HEK293T (cell line): ENCODE results near the gene FLNB.
"Not testable (repeated sequence)": the region's sequence is repeated elsewhere in the genome, so short reads cannot be mapped to it uniquely, and the experiment has no call there.

Experiments
- CTCF ChIA-PET: fragments of 350-600 bp; formaldehyde crosslinking; extraction: SDS; loops from one replicate; lab custom pipeline; 2021; ENCODE audit warnings: antibody characterized with exemption, inconsistent platforms; lab: Yijun Ruan, JAX
- POLR2A ChIA-PET: fragments of 350-600 bp; formaldehyde crosslinking; extraction: SDS; loops from one replicate; lab custom pipeline; 2020; ENCODE audit warnings: antibody characterized with exemption, inconsistent platforms; lab: Yijun Ruan, JAX
- DNase-seq: peaks from one replicate; pipeline ENCODE4 v3.0.0; 2012; ENCODE audit warnings: mixed read lengths; ENCODE audit errors: extremely low spot score
- ARNT ChIP-seq: fragments of 450-650 bp; IDR thresholded peaks from 2 replicates; pipeline ENCODE4 v1.6.1; 2017; ENCODE audit warnings: mild to moderate bottlenecking
- BHLHE40 ChIP-seq: fragments of 450-650 bp; IDR thresholded peaks from 2 replicates; pipeline ENCODE4 v1.6.1; 2016; ENCODE audit warnings: mild to moderate bottlenecking, moderate library complexity, borderline replicate concordance
- CTBP1 ChIP-seq: fragments of 450-650 bp; IDR thresholded peaks from 2 replicates; pipeline ENCODE4 v1.6.1; 2016; ENCODE audit warnings: borderline replicate concordance
- ELF4 ChIP-seq: fragments of 450-650 bp; IDR thresholded peaks from 2 replicates; pipeline ENCODE4 v1.6.1; 2017; ENCODE audit warnings: antibody characterized with exemption
- FOXA1 ChIP-seq: fragments of 450-650 bp; IDR thresholded peaks from 2 replicates; pipeline ENCODE4 v1.6.1; 2016; ENCODE audit warnings: mild to moderate bottlenecking
- FOXK2 ChIP-seq: fragments of 450-650 bp; IDR thresholded peaks from 2 replicates; pipeline ENCODE4 v1.6.1; 2016; ENCODE audit warnings: mild to moderate bottlenecking
- FOXM1 ChIP-seq: fragments of 450-650 bp; IDR thresholded peaks from 2 replicates; pipeline ENCODE4 v1.6.1; 2017; ENCODE audit warnings: mild to moderate bottlenecking, borderline replicate concordance
- HDGF ChIP-seq: fragments of 450-650 bp; IDR thresholded peaks from 2 replicates; pipeline ENCODE4 v1.6.1; 2017; ENCODE audit warnings: antibody characterized with exemption, borderline replicate concordance
- L3MBTL2 ChIP-seq: fragments of 450-650 bp; conservative IDR thresholded peaks from 2 replicates; pipeline ENCODE4 v1.6.1; 2016; ENCODE audit warnings: mild to moderate bottlenecking
- LEF1 ChIP-seq: fragments of 450-650 bp; IDR thresholded peaks from 2 replicates; pipeline ENCODE4 v1.6.1; 2017; ENCODE audit warnings: mild to moderate bottlenecking, borderline replicate concordance
- NFRKB ChIP-seq: fragments of 450-650 bp; IDR thresholded peaks from 2 replicates; pipeline ENCODE4 v1.6.1; 2016; ENCODE audit warnings: mild to moderate bottlenecking, moderate library complexity
- PKNOX1 ChIP-seq: fragments of 450-650 bp; IDR thresholded peaks from 2 replicates; pipeline ENCODE4 v1.6.1; 2016
- SP1 ChIP-seq: fragments of 450-650 bp; IDR thresholded peaks from 2 replicates; pipeline ENCODE4 v1.6.1; 2017
- SUZ12 ChIP-seq: fragments of 450-650 bp; IDR thresholded peaks from 2 replicates; pipeline ENCODE4 v1.6.1; 2016; ENCODE audit warnings: mild to moderate bottlenecking
- TARDBP ChIP-seq: fragments of 450-650 bp; IDR thresholded peaks from 2 replicates; pipeline ENCODE4 v1.6.1; 2016
- ZNF384 ChIP-seq: fragments of 450-650 bp; IDR thresholded peaks from 2 replicates; pipeline ENCODE4 v1.6.1; 2016

FLNB gene

GRCh38 chr3:58052373-58053273, 44.4 kb downstream of the FLNB start:
- CTCF ChIA-PET, result interaction anchor here (1.3 kb wide), 1 partner anchor 12 kb away, joined by 4 read pairs; no protein-coding TSS in a partner anchor
- no peak for TF ChIP-seq BHLHE40
- no peak for TF ChIP-seq ZNF384
- TF ChIP-seq TARDBP, result no peak
- no peak for TF ChIP-seq FOXK2
- no peak for TF ChIP-seq HDGF
- no peak for TF ChIP-seq ELF4
- TF ChIP-seq NFRKB, result no peak
- TF ChIP-seq PKNOX1, result no peak
- TF ChIP-seq SUZ12, result no peak
- no peak for TF ChIP-seq SP1
- no peak for TF ChIP-seq CTBP1
- no peak for TF ChIP-seq FOXA1
- POLR2A ChIA-PET, result interaction anchor here (0.6 to 1.5 kb wide), 3 partner anchors 9 to 100 kb away, joined by 3 to 4 read pairs (median 3); no protein-coding TSS in a partner anchor
- DNase-seq, result no peak

GRCh38 chr3:58054652-58055051, 46.4 kb downstream of the FLNB start:
- no peak for DNase-seq
- TF ChIP-seq BHLHE40 (no peak), TARDBP (no peak), FOXA1 (no peak)
- ChIA-PET POLR2A (no interaction called here), CTCF (no interaction called here)

- TF ChIP-seq ARNT, result no peak
- TF ChIP-seq FOXA1, result no peak
- TF ChIP-seq TARDBP, result no peak
- TF ChIP-seq NFRKB, result no peak
- TF ChIP-seq L3MBTL2, result no peak
- no peak for TF ChIP-seq ELF4
- no peak for TF ChIP-seq SUZ12
- no peak for TF ChIP-seq LEF1
- no peak for TF ChIP-seq HDGF
- no peak for TF ChIP-seq BHLHE40
- no peak for TF ChIP-seq FOXK2
- no peak for TF ChIP-seq SP1
- no peak for TF ChIP-seq ZNF384
- TF ChIP-seq FOXM1, result no peak
- TF ChIP-seq PKNOX1, result no peak
- no peak for TF ChIP-seq CTBP1
- CTCF ChIA-PET, result no interaction called here
- POLR2A ChIA-PET, result no interaction called here
- DNase-seq, result no peak
Measured at GRCh38 chr3:58055314-58055713, 47.1 kb downstream of the FLNB start.

GRCh38 chr3:58055891-58056290, 47.7 kb downstream of the FLNB start:
- DNase-seq, POLR2A ChIA-PET, CTCF ChIA-PET: not testable (repeated sequence)

GRCh38 chr3:58058361-58059263, 50.4 kb downstream of the FLNB start:
- CTCF ChIA-PET, result no interaction called here
- TF ChIP-seq L3MBTL2 (no peak), FOXK2 (no peak), NFRKB (no peak), FOXA1 (no peak), BHLHE40 (no peak), FOXM1 (no peak), SUZ12 (no peak), ARNT (no peak), ELF4 (no peak), ZNF384 (no peak), SP1 (no peak), CTBP1 (no peak), TARDBP (no peak), HDGF (no peak), PKNOX1 (no peak), LEF1 (no peak)
- POLR2A ChIA-PET, result interaction anchor here (2.1 kb wide), 1 partner anchor 10 kb away, joined by 18 read pairs; no protein-coding TSS in a partner anchor
- no peak for DNase-seq
